Stimulated activated CD8-positive, alpha-beta memory T cell treated with anti-CD3 and anti-CD28 coated beads, Interleukin-15, amount 100 ng/mL, for 1 hour (primary cell): ENCODE data around the gene LMTK3.

ENCODE experiments used
- DNase-seq: peaks from one replicate; pipeline ENCODE4 v3.0.0-alpha.2; 2020; ENCODE audit warnings: low read depth

The LMTK3 gene

GRCh38 chr19:48445606-48446481 is 65.8 kb downstream of the LMTK3 start, which contains the start of gene GRWD1:
Gene GRWD1 (plus strand): TSS chr19:48445983. CDS start chr19:48446006, 23 bp downstream.
- peak; percentile 86 for DNase-seq

GRCh38 chr19:48445256-48445605 is 66.4 kb downstream of the LMTK3 start:
- no peak for DNase-seq

GRCh38 chr19:48444936-48445200 is 66.8 kb downstream of the LMTK3 start:
- no peak for DNase-seq

DNA sequence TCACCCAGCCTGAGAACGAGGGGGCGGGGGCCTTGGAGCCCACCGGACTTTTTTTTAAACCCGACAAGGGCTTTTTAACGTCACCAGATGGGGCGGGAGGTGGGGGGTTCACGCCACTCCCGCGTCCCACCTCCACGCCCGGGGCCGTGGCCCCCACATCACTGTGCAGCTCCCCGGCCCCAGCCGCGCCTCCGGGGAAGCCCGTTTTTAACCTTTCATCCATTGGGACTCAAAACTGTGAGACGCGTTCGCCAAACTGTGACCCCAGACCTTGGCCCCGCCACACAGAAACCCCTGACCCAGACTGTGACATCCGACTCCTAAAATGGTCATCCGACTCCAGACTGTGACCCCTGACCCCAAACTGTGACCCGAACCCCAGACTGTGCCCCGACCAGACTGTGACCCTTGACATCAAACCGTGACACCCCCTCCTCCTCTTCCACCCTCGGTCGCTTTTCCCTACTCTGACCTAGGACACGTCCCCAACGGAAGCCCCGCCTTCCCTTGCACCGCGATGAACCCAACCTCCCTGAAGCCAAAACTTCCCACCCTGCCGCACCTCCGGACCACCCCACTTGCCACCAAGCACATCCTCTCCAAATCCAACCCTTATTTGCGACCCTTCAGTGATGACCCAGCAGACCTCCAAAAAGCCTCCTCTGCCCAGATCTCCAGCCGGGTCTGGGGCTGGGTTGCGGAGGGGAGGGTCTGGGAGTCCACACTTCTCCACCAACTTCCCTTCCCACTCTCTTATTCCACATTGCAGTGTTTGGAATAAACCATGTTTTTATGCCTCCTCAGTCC is 67.3 kb downstream of the LMTK3 start:
- DNase-seq = no peak

- DNase-seq = no peak
Observed at GRCh38 chr19:48443731-48444128, 67.9 kb downstream of the LMTK3 start.

- no peak for DNase-seq
Observed at GRCh38 chr19:48443256-48443655, 68.4 kb downstream of the LMTK3 start.

GRCh38 chr19:48442116-48443035 is 69.3 kb downstream of the LMTK3 start:
- no peak for DNase-seq

DNA sequence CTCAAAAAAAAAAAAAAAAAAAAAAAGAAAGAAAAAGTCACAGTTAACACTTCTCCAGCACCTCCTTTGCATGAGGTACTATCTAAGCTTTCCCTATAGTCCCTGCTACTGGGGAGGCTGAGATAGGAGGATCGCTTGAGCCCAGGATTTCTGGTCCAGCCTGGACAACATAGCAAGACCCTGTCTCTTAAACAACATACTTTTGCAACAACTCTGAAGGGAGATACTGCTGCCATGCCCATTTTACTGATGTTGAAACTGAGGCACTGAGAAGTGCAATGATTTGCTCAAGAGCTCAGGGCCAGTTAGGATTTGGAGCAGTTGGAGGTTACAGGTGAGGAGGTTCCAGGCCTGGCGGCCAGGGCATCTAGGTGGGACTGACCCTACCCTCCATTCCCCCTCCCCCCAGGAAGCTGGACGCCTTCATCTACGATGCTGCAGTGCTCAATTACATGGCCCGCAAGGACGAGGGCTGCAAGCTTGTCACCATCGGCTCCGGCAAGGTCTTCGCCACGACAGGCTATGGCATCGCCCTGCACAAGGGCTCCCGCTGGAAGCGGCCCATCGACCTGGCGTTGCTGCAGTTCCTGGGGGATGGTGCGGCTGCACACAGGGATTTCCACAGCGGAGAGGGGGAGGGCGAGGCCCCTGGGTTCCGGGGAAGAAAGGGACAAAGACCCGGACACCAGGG is 70.1 kb downstream of the LMTK3 start:
- no peak for DNase-seq

DNA sequence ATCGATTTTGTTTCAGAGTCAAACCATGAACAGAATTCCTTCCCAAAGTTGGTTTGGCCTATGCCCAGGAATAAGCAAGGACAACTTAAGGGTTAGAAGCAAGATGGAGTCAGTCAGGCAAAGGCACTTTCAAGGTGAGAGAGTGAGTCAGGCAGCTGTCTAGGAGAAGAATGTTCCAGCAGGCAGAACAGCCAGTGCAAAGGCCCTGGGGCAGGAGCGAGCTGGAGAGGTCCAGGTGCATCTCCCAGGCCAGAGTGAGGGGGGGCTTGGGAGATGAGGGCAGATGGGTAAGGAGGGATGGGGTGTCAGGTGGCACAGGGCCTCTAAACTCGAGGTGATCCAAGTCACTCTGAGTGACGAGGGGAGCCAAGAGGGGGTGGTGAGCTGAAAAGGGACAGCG is 75.0 kb downstream of the LMTK3 start:
- no peak for DNase-seq
